Amygdala (tissue), 56 donors: ENCODE data around the gene CCDC137.
A peak's percentile ranks its signal among the peaks of the same experiment; 100 is the strongest.
"Not testable (repeated sequence)": the region's sequence is repeated elsewhere in the genome, so short reads cannot be mapped to it uniquely, and the experiment has no call there.

ENCODE experiments used
- DNase-seq, 56 donors: peaks; one replicate each; lab custom pipeline; 2025; lab: John Stamatoyannopoulos, UW

The CCDC137 gene, protein sequence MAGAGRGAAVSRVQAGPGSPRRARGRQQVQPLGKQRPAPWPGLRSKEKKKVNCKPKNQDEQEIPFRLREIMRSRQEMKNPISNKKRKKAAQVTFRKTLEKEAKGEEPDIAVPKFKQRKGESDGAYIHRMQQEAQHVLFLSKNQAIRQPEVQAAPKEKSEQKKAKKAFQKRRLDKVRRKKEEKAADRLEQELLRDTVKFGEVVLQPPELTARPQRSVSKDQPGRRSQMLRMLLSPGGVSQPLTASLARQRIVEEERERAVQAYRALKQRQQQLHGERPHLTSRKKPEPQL

DNA sequence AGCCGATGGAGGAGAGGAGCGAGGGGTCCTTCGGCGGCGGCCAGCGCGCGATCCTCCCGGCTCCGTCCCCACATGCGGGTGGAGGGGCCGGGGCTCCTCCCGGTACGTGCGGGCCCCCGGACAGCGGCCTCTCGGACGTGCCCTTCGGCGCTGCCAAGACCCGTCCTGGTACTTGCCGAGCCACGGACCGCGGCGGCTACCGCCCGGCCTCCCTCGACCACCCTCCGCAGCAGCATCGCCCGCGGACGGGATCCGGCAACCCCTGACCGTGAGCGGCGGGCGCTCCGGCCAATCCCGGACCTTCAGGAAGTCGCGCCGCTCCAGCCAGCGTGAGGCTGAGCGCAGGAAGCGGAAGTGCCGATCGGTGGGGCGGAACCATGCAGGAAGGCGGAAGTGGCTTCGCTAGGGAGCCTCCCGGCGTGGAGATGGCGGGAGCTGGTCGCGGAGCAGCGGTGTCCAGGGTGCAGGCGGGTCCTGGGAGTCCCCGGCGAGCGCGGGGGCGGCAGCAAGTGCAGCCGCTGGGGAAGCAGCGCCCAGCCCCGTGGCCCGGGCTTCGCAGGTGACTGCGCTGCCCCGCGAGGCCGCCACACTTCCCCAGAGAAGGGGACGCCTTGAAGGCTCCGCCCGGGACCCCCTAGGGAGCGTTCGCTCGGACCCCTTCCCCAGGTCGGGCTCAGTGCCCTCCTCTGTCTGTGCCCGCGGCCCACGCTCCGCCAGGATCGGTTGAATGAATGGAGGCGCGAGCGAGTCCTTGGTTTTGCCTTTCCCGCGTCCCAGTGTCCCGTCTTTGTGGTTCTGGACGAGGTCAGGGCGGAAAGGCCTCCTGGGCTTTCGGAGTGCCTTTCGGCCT lies at the start of gene CCDC137, which contains the start of gene OXLD1:
Gene CCDC137, plus strand, starts transcription at position 396 of the 850 bp plus-strand sequence. Its CDS starts 30 bp downstream, at position 426.
Gene OXLD1, minus strand, starts transcription at position 264 of the 850 bp plus-strand sequence. Its CDS starts 28 bp downstream, at position 236.
- DNase-seq, result peak; percentile 73 to 97 (median 92)

DNA sequence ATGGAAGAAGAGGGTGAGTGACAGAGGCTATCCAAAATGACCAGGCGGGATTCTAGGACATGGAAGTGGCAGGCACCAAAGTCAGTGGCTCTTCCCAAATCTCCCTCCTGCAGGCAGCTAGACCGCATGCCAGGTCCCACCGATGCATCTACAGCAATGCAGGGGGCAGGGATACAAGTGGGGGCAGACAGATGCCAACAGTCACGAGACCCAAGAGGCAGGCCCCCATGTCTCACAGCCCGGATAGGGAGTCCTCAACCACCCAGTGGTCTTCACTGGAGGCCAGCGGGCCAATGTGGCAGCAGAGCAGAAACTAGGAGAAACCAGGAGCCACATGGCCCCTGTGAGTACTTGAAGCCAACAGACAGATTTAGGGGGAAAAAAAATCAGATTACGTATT lies 49.7 kb upstream of the CCDC137 start:
- no peak for DNase-seq

DNA sequence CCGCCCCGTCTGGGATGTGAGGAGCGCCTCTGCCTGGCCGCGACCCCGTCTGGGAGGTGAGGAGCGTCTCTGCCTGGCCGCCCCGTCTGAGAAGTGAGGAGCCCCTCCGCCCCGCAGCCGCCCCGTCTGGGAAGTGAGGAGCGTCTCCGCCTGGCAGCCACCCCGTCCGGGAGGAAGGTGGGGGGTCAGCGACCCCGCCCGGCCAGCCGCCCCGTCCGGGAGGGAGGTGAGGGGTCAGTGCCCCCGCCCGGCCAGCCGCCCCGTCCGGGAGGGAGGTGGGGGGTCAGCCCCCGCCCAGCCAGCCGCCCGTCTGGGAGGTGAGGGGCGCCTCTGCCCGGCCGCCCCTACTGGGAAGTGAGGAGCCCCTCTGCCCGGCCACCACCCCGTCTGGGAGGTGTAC lies 48.2 kb upstream of the CCDC137 start:
- not testable (repeated sequence) for DNase-seq

DNA sequence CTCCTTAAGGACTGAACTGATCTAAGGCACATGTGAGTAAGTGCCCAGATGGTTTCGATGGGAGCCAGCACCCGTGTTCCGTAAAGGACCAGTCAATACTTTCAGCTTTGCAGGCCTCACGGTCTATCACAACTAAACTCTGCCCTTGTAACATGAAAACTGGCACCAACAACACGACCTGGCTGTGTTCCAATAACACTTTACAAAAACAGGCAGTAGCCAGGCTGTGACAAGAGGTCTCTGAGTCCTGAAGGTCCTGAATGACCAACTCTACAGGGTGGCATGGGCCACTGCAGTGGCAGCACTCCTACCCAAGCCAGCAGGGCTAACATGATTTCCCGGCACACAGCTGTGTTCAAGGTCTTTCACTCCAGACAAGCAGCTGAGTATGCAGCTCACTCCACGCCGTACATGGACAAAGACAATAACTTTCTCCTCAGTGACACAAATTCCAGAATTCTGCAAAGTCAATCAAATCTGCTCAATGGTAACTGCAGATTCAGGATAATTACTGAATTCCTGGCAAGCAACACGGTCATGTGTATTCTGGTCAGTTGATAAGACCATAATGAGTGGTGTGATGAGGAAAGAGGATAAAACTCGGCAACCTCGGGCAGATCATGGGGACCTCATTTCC lies 44.9 kb upstream of the CCDC137 start:
- peak in 2 of 56 donors; percentile 17 to 38 for DNase-seq

DNA sequence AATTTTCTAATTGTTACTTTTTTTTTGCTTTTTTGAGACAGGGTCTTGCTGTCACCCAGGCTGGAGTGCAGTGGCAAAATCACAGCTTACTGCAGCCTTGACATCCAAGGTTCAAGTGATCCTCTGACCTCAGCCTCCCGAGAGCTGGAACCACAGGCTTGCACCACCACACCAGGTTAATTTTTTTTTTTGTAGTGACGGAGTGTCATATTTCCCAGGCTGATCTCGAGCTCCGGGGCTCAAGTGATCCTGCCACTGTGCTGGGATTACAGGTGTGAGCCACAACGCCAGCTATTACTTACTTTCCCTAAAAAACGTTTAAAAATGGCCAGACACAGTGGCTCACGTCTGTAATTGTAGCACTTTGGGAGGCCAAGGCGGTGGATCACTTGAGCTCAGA lies 36.3 kb upstream of the CCDC137 start:
- no peak for DNase-seq

DNA sequence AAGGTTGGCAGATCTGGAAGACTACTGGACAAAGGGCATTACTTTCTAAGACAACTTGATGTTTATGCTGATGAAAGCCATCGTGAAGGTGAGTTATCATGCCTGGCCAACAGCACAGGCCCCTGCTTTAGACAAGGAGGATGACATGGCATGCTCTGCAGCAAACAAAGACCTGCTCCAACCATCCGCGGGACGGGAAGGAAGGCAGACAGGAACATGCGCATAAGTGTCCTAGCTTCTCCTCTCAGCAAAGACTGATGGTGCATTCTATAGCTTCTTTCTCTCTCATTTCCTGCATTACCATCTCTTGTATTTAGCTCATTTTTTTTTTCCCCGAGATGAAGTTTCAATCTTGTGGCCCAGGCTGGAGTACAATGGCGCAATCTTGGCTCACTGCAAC lies 35.1 kb upstream of the CCDC137 start:
- no peak for DNase-seq

DNA sequence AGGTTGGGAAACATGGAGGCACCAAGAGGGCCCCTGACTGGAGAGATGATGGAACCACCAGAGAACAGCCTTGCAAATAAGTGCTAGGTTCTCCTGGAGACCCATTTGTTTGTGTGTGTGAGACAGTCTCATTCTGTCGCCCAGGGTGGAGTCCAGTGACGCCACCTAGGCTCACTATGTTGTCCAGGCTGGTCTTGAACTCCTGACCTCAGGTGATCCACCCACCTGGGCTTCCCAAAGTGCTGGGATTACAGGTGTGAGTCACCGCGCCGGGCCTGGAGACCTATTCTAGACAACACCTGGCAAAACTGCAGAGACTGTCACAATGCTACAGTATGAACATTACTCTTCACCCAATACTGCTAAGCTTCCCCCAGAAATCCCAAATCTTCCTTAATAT lies 31.1 kb upstream of the CCDC137 start:
- DNase-seq, result no peak

DNA sequence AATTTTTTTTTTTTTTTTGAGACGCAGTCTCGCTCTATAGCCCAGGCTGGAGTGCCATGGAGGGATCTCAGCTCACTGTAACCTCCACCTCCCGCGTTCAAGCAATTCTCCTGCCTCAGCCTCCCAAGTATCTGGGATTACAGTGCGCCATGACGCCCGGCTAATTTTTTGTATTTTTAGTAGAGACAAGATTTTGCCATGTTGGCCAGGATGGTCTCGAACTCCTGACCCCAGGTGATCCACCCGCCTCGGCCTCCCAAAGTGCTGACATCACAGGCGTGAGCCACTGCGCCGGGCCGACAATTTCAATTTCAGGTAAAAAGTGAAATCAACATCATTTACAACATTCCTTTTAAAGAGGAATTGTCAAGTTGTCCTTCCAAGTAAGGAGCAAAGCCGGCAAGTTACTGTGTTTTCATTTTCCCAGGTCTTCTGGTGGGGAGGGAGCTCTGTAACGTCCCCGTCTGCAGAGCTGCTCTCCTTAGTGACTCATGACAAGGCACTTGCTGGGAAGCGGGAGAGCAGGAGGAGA lies 30.5 kb upstream of the CCDC137 start:
- no peak for DNase-seq

DNA sequence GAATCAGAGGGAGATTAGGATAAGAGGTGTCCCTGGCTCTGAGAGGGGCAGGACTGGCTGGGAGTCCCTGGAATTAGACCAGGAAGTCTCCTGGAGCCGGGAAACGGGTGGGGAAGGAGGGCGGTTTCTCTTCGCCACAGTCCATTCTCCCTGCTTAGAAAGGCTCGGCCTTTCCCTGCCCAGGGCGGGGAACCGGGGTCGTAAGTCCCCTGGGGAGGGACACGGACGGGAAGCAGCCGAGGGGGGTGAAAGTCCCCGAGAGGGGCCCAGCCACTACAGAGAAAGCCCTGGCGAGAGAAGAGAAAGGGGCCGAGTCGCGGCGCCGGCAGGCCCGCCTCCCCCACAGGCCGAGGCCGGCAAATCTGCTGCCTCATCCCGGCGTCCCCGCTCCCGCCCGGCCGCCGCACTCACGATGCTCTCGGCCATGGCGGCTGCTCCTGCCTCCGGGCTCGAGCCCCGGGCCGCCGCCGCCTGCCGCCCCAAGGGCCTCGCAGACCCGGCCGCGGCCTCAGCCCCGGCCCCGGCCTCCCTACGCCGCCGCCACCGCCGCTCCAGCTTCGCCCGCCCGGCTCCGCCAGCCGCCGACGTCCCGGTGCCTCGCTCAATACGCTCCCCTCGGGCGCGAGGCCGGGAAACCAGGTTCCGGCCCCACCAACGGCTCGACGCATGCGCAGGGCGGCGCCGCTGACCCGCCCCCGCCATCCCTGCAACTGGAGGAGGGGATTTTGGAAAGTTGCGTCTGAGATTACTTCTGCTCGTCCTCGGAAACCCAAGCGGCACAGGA lies 29.8 kb upstream of the CCDC137 start, which contains the start of the genes NPLOC4 and TSPAN10:
Gene NPLOC4, minus strand, starts transcription at position 608 of the 784 bp plus-strand sequence. Its CDS starts 182 bp downstream, at position 426.
Gene TSPAN10, plus strand, starts transcription at position 692 of the 784 bp plus-strand sequence. CDS start 5,217 bp downstream, outside the sequence.
- DNase-seq, result peak in 55 of 56 donors; percentile 11 to 88 (median 68)

DNA sequence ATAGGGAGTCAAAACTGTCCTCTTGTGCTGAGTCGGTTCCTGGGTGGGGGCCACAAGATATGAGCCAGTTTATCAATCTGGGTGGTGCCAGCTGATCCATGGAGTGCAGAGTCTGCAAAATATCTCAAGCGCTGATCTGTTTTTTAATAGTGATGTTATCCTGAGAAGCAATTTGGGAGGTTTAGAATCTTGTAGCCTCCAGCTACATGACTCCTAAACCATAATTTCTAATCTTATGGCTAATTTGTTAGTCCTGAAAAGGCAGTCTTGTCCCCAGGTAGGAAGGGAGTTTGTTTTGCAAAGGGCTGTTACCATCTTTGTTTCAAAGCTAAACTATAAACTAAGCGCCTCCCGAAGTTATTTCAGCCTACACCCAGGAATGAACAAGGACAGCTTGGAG lies 27.9 kb upstream of the CCDC137 start:
- DNase-seq, result no peak

DNA sequence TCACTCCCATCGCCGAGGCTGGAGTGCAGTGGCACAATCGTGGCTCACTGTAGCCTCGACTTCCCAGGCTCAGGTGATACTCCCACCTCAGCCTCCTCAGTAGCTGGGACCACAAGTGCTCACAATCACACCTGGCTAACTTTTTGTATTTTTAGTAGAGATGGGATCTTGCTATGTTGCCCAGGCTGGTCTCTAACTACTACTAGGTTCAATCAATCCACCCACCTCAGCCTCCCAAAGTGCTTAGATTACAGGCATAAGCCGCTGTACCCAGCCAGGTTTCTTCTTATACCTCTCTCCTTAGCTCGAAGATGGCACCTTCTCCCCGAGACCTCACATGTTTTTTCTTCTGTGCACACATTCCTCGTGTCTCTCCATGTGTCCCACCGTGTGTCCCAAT lies 26.5 kb upstream of the CCDC137 start:
- no peak for DNase-seq

DNA sequence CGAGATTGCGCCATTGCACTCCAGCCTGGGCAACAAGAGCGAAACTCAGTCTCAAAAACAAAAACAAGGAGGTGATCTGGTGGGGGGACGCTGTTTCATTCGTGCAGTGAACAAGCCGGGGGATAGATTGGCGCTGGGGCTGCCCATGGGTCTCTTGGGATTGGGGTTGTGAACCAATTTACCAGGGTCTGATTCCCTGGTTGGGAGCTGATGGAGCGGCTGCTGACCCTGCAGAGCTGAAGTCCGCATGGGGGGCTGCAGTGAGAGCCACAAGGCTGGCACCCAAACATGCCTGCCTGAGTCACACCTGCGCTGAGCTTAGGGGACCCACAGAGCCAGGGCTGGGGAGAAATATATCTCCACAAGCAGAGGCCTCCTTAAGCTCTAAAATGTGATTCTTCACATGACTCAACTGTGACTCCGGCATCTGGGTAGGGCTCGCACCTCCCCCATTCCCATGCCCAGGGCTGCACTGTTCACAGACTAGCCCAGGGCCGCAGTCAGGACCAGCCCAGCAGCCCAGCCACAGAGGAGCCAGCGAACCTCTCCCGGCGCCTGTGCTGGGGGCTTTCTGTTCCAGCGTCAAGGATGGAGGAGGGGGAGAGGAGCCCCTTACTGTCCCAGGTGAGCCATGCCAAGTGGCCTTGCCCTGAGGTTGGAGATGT lies 24.6 kb upstream of the CCDC137 start:
- DNase-seq, result no peak

DNA sequence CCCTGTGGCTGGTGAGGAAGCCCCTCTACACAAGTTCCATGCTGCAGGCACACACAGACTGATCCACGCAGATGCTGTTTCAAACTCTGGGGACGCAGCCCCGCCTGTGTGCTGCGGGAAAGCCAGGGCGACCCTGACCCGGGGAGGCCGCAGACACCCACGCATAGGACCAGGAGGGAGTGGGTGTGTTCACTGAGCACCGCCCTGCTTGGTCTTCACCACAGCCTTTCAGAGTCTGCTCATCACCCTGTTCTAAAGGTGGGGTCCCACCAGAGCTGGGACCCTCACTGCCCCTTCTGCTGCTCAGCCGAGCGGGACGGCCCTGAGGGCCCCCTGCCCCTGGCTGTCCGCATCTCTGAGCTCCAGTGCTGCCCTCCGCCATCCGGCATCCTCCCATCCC lies 22.0 kb upstream of the CCDC137 start:
- DNase-seq, result no peak

DNA sequence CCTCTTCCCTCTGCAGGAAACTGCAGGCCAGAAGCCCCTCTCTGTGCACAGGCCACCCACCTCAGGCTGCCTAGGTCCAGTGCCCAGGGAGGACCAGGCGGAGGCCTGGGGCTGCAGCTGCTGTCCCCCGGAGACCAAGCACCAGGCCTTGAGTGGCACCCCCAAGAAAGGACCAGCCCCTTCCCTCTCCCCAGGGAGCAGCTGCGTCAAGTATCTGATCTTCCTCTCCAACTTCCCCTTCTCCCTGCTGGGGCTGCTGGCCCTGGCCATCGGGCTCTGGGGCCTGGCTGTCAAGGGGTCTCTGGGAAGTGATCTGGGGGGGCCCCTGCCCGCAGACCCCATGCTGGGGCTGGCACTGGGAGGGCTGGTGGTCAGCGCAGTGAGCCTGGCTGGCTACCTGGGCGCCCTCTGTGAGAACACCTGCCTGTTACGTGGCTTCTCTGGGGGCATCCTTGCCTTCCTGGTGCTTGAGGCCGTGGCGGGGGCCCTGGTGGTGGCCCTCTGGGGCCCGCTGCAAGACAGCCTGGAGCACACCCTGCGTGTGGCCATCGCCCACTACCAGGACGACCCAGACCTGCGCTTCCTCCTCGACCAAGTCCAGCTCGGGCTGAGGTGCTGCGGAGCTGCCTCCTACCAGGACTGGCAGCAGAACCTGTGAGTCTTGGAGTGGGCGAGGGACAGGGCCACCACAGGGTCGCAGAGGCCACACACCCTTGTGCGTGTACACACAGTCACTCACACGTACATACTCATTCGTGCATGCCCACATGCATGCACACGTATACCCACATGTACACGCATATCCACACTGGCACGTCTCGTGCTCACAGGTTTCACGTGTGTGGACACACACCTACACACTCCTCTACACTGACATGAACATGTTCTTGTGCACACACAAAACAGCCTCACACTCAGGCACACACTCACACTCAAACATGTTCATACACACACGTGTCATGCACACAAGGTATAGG lies 21.3 kb upstream of the CCDC137 start:
- no peak for DNase-seq

DNA sequence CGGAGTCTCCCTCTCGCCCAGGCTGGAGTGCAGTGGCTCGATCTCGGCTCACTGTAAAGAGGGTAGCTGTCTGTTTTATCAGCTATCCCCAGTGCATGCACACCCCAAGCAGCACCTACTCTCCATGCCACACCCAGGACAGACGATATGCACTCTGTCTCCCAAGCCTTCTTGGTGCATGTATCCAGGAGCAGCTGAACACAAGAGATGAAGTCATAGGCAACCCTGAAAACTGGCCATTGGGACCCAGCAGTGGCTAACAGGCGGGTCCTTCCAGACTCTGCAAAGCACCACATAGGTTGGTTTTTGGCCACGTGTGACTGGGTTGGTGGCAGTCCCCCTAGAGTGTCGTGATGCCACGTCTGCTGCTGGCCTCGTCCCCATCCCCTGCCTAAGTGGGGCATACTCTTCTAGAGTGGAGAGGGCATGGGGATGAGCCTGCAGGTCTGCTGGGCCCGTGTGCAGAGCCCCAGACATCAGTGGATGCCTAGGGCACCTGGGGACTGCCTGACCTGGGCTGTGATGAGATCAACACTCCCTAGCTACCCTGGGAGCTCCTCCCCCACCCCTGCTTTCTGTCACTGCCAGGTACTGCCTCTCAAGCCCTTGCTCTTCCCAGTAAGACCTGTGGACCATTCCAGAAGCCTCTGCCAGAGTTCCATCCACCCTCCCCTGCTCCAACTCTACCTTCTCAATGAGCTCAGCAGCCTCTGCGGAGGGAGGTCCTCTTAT lies 19.5 kb upstream of the CCDC137 start:
- no peak for DNase-seq

DNA sequence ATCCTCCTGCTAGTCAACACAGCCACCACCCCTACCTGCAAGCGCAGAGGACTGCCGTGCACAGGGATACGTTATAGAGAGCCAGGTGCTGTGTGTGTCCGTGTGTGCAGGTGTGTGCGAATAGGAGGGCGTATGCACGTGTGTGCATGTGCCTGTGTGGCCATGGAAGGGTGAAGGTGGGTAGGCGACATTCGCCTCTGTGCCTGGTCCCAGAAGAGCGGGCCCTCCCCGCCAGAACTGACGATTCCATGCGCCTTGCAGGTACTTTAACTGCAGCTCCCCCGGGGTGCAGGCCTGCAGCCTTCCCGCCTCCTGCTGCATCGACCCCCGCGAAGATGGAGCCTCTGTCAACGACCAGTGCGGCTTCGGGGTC lies 18.9 kb upstream of the CCDC137 start:
- no peak for DNase-seq

DNA sequence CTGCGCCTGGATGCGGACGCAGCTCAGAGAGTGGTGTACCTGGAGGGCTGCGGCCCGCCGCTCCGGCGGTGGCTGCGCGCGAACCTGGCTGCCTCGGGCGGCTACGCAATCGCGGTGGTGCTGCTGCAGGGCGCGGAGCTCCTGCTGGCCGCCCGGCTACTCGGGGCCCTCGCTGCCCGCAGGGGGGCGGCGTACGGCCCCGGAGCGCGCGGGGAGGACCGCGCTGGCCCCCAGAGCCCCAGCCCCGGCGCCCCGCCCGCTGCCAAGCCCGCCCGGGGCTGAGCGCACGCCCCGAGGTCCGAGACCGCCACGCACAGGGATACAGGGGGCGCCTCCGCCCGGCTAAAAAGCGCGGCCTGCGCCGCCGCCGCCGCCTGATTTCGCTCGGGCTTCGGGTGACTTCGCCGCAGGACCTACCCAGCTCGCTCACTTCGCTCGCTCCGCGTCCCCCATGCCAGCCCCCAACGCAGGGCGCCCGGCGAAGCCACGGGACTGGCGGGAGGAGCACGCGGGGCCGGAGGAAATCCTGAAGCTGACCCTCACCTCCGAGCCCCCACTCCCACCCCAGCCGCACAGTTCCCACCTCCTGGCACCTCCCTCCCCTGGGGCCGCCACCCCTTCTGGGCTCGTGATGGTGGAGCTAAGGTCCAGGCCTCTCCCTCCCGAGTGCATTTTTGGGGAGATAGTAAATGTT lies 18.4 kb upstream of the CCDC137 start:
- no peak for DNase-seq
